NB4 (cell line): Measurements from ENCODE around the gene CRABP1.

Experiments
- CTCF ChIP-seq: IDR thresholded peaks from one replicate; pipeline ENCODE4 v1.5.1; 2012; ENCODE audit warnings: low read depth, low read length
- MAX ChIP-seq: IDR thresholded peaks from 2 replicates; pipeline ENCODE4 v1.6.1; 2011; ENCODE audit warnings: low read depth, low read length
- POLR2A ChIP-seq: IDR thresholded peaks from 2 replicates; pipeline ENCODE4 v1.6.1; 2011; ENCODE audit warnings: mild to moderate bottlenecking; ENCODE audit not compliant: insufficient read length; ENCODE audit errors: extremely low read depth

GRCh38 chr15:78361771-78362506, 21.8 kb downstream of the CRABP1 start:
- TF ChIP-seq POLR2A (no peak), CTCF (no peak), MAX (no peak)
